DND-41 (cell line): ENCODE measurements around the gene CXCR2.

Experiments
- ATAC-seq: fragments of 200-7000 bp; cut with Tn5 transposase; 3 replicates; pipeline ENCODE4 v1.9.1; 2021; ENCODE audit warnings: low read depth; ENCODE audit not compliant: insufficient read depth
- DNase-seq: peaks from one replicate; pipeline ENCODE4 v3.0.0-alpha.2; 2020
- H2AFZ ChIP-seq: 2 replicates; pipeline ENCODE4 v1.6.0; 2012; ENCODE audit warnings: low read depth, low read length
- H3K27ac ChIP-seq: 2 replicates; pipeline ENCODE4 v1.5.1; 2012; ENCODE audit warnings: low read length, inconsistent platforms
- H3K27me3 ChIP-seq: fragments of 200-600 bp; sonication (generic); 2 replicates; pipeline ENCODE4 v1.6.0; 2012; ENCODE audit warnings: low read length, mild to moderate bottlenecking, inconsistent platforms; ENCODE audit not compliant: insufficient read depth, poor library complexity
- H3K36me3 ChIP-seq: 2 replicates; pipeline ENCODE4 v1.5.1; 2012; ENCODE audit warnings: low read length, inconsistent platforms; ENCODE audit not compliant: insufficient read depth
- H3K4me1 ChIP-seq: 2 replicates; pipeline ENCODE4 v1.5.1; 2012; ENCODE audit warnings: mild to moderate bottlenecking, low read length; ENCODE audit not compliant: insufficient read depth
- H3K4me2 ChIP-seq: 2 replicates; pipeline ENCODE4 v1.6.0; 2012; ENCODE audit warnings: mild to moderate bottlenecking, moderate library complexity, low read length, inconsistent platforms; ENCODE audit not compliant: insufficient read depth
- H3K4me3 ChIP-seq, 2 experiments: fragments of 200-600 bp in 1 of 2; shearing (Covaris generic) in 1 of 2; 2 replicates each; pipeline ENCODE4 v1.5.1; 2012 to 2016; ENCODE audit warnings: inconsistent platforms in 2 of 2, low read length in 2 of 2, mild to moderate bottlenecking in 2 of 2, low read depth in 1 of 2, moderate library complexity in 1 of 2
- H3K79me2 ChIP-seq: 2 replicates; pipeline ENCODE4 v1.6.0; 2012; ENCODE audit warnings: low read length, inconsistent platforms; ENCODE audit not compliant: insufficient read depth
- H3K9ac ChIP-seq: 2 replicates; pipeline ENCODE4 v1.6.0; 2012; ENCODE audit warnings: low read depth, mild to moderate bottlenecking, inconsistent platforms, low read length, moderate library complexity
- H3K9me3 ChIP-seq: 2 replicates; pipeline ENCODE4 v1.5.1; 2012; ENCODE audit warnings: low read length, moderate library complexity, mild to moderate bottlenecking, inconsistent platforms; ENCODE audit not compliant: insufficient read depth, severe bottlenecking
- H4K20me1 ChIP-seq: 2 replicates; pipeline ENCODE4 v1.6.0; 2012; ENCODE audit warnings: low read length; ENCODE audit not compliant: insufficient read depth
- CTCF ChIP-seq: IDR thresholded peaks from 2 replicates; pipeline ENCODE4 v1.5.1; 2012; ENCODE audit warnings: borderline replicate concordance, low read length, moderate library complexity, mild to moderate bottlenecking; ENCODE audit not compliant: poor library complexity, severe bottlenecking; ENCODE audit errors: extremely low read depth
- EZH2 ChIP-seq: IDR thresholded peaks from 3 replicates; pipeline ENCODE4 v1.6.1; 2012; ENCODE audit warnings: borderline replicate concordance, low read depth, mild to moderate bottlenecking, moderate library complexity, low read length, inconsistent platforms; ENCODE audit not compliant: severe bottlenecking

CXCR2 gene

GRCh38 chr2:218128781-218129457 lies 3.1 kb downstream of the CXCR2 start:
- no peak overlapping the region for H3K9ac ChIP-seq
- no peak overlapping the region for H3K27ac ChIP-seq
- H3K9me3 ChIP-seq, result no peaks in the 10 kb centered on the region
- H3K27me3 ChIP-seq, result peaks cover 4% of the 10 kb centered on the region
- no peaks in the 10 kb centered on the region for H3K36me3 ChIP-seq
- ATAC-seq (no peak), DNase-seq (no peak)
- no peak overlapping the region for H2AFZ ChIP-seq
- H3K4me2 ChIP-seq, result no peak overlapping the region
- TF ChIP-seq EZH2 (no peak), CTCF (no peak)
- H3K4me1 ChIP-seq, result no peaks in the 10 kb centered on the region
- H4K20me1 ChIP-seq, result no peaks in the 10 kb centered on the region
- H3K79me2 ChIP-seq, result no peaks in the 10 kb centered on the region
- H3K4me3 ChIP-seq, result no peak overlapping the region

GRCh38 chr2:218129458-218130135 lies 3.8 kb downstream of the CXCR2 start:
- no peaks in the 10 kb centered on the region for H3K9me3 ChIP-seq
- H3K79me2 ChIP-seq, result no peaks in the 10 kb centered on the region
- H3K27ac ChIP-seq, result no peak overlapping the region
- no peak overlapping the region for H3K4me2 ChIP-seq
- H3K4me1 ChIP-seq, result no peaks in the 10 kb centered on the region
- DNase-seq (no peak), ATAC-seq (no peak)
- no peak overlapping the region for H2AFZ ChIP-seq
- H3K36me3 ChIP-seq, result no peaks in the 10 kb centered on the region
- no peaks in the 10 kb centered on the region for H4K20me1 ChIP-seq
- peaks cover 4% of the 10 kb centered on the region for H3K27me3 ChIP-seq
- H3K9ac ChIP-seq, result no peak overlapping the region
- TF ChIP-seq CTCF, result no peak
- no peak for TF ChIP-seq EZH2
- H3K4me3 ChIP-seq, result no peak overlapping the region

GRCh38 chr2:218130377-218130776 lies 4.5 kb downstream of the CXCR2 start:
- DNase-seq (no peak), ATAC-seq (no peak)
- Histone ChIP-seq H3K9ac (no peak overlapping the region), H4K20me1 (no peaks in the 10 kb centered on the region), H2AFZ (no peak overlapping the region), H3K27me3 (peaks cover 4% of the 10 kb centered on the region), H3K27ac (no peak overlapping the region), H3K36me3 (no peaks in the 10 kb centered on the region), H3K4me1 (no peaks in the 10 kb centered on the region), H3K79me2 (no peaks in the 10 kb centered on the region), H3K4me3 (no peak overlapping the region), H3K9me3 (no peaks in the 10 kb centered on the region), H3K4me2 (no peak overlapping the region)
- TF ChIP-seq EZH2 (no peak), CTCF (no peak)
